C4-2B (cell line): ENCODE results near the gene KRABD2.

Experiments
- CTCF ChIP-seq: fragments of 450-650 bp; conservative IDR thresholded peaks from 2 replicates; pipeline ENCODE4 v1.5.1; 2017; ENCODE audit warnings: mild to moderate bottlenecking
- ZFX ChIP-seq: fragments of 450-650 bp; IDR thresholded peaks from 2 replicates; pipeline ENCODE4 v1.6.1; 2017

GRCh38 chr17:8341456-8341855 is 35.0 kb downstream of the KRABD2 start:
- no peak for TF ChIP-seq CTCF
- no peak for TF ChIP-seq ZFX
